Embryonic facial prominence (tissue), 1 donor: ENCODE results near the gene ARSB.
"Not testable (repeated sequence)": the region's sequence is repeated elsewhere in the genome, so short reads cannot be mapped to it uniquely, and the experiment has no call there.

Source experiments
- DNase-seq: peaks from one replicate; pipeline ENCODE4 v3.0.0-alpha.2; 2016; ENCODE audit errors: extremely low spot score

Gene ARSB

GRCh38 chr5:78995521-78996007 lies 10.5 kb upstream of the ARSB start:
- DNase-seq = no peak

- no peak for DNase-seq
Measured at GRCh38 chr5:78993165-78993564, 8.1 kb upstream of the ARSB start.

DNA sequence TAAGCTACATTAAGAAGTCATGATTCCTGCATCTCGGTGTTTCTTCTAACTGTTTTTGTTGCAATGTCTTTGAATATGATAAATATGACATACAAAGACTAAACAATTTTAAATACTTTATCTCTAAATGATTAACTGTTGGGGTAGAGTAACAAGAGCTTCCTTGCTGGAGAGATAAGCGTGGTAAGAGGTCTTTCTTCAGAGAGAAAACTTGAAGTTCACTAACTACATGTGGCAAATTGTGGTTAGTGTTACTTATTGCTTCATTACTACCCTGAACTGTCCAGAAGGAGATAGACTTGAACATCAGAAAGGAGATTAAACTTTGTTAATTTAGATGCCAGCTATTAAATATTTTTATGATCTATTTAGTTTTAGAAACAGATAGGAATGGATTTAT lies 7.0 kb upstream of the ARSB start:
- DNase-seq = no peak

DNA sequence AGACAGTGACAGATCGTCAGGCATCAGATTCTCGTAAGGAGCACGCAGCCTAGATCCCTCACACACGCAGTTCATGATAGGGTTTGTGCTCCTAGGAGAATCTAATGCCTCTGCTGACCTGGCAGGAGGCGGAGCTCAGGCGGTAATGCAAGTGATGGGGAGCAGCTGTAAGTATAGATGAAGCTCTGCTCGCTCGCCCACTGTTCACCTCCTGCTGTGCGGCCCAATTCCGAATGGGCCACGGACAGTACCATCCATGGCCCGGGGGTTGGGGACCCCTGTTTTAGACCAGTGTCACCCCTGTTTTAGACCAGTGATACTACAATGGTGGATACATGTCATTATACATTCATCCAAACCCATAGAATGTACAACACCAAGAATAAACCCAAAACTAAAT lies 4.0 kb upstream of the ARSB start:
- DNase-seq = no peak

GRCh38 chr5:78985725-78986223 lies 664 bp upstream of the ARSB start:
- no peak for DNase-seq

DNA sequence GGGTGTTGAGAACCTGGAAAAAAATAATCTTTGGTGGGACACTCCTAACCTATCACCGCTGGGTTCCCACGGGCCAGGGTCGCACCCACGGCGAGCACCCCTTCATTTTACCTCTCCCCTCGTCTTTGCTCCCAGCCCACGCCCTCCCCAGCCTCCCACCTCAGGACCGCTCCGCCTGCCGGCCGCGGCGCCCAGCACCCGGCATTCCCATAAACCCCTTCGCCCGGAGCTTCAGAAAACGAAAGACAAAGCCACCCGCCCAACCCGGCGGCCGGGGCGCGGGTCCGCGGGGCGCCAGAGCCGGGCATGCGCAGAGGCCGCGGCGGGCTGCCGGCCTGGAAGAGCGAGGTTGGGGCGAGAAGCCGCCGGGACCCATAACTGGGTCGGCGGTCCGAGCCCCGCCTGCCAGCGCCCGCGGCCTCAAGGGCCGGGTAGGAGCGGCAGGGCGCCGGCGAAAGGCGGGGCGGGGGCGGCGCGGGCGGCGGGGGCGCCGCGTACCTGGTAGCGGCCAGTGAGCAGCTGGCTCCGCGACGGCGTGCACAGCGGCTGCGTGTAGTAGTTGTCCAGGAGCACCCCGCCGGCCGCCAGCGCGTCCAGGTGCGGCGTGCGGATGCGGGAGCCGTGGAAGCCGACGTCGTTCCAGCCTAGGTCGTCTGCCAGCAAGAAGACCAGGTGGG lies 533 bp downstream of the ARSB start:
- peak; percentile 40 for DNase-seq

DNA sequence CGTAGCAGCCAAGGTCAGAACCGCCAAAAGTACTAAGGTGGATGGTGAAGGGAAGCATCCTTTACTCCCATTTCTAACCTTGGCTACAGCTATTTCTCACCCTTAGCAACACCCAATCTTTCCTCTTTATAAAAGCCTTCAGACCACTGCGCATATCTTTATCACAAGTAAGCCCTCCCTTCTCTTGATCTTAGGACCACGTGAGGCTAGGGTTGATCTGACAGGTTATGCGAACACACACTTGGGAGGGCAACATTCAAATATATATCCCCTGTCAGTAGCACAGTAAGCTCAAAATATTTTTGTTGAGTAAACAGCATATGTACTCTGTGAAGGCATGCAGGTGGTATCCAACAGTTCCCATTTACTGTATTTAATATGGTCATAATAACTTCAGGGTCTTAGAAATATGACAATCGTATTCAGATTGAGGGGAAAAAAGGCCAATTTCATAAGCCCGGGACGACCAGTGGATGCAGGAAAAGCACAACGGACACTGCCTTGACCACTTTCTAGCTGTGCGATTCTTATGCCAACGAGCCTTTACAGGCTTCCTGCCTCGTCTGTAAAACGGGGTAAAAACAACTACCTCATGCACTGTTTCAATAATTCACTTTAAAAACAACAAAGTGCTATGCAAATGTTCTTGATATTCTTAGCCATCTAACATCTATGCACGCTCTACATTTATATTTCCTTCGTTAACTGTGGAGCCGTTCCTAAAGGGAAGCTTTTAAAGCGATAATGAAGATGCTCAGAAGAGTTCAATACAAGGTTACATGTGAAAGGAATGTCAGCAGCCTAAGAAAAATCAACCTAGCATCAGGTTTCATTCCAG lies 1.3 kb downstream of the ARSB start:
- DNase-seq = peak; percentile 14

DNA sequence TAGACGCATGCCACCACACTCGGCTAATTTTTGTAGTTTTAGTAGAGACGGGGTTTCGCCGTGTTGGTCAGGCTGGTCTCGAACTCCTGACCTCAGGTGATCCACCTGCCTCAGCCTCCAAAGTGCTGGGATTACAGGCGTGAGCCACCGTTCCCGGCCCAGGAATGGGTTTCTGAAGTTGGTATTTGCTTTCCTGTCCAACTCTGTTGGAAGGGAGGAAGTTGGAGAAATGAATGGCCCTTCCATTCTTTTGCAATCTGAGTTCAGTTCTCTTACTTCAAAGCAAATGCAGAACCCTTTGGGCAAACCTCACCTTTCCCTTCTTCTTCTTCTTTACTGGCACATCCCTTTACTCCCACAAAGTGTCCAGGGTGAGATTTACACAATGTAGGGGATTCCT lies 1.9 kb downstream of the ARSB start:
- DNase-seq = not testable (repeated sequence)

DNA sequence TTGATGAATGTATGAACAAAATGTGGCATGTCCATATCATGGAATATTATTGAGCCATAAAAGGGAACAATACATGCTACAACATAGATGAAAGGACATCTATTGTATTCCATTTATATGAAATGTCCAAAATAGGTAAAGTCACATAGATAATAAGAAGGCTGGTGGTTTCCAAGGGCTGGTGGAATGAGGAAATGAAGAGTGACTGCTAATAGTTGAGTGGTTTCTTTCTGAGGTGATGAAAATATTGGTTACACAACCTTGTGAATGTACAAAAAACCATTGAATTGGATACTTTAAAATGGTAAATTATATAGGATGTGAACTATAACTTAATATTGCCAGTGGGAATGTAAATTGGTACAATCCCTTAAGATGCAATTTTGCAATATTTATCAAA lies 5.2 kb downstream of the ARSB start:
- no peak for DNase-seq

DNA sequence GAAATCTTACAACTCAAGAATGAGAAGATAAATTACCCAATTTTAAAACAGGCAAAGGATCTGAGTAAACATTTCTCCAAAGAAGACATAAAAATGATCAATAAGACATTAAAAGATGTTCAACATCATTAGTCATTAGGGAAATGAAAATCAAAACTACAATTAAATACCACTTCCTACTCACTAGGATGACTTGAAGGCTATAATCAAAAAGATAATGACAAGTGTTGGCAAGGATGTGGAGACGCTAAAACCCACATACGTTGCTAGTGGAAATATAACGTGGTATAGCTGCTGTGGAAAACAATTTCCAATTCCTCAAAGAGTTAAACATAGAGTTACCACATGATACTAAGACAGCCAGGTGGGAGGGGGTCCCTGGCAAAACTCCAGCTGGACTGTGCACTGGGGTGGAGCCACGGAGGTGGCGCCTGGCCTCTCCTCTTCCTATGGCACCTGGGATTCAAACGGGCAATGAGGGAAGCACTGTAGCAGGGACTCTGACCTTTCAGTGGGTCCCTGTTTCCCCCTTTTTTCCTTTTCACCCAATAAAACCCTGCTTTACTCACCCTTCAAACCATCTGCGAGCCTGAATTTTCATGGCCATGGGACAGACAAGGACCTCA lies 5.9 kb downstream of the ARSB start:
- DNase-seq = no peak

DNA sequence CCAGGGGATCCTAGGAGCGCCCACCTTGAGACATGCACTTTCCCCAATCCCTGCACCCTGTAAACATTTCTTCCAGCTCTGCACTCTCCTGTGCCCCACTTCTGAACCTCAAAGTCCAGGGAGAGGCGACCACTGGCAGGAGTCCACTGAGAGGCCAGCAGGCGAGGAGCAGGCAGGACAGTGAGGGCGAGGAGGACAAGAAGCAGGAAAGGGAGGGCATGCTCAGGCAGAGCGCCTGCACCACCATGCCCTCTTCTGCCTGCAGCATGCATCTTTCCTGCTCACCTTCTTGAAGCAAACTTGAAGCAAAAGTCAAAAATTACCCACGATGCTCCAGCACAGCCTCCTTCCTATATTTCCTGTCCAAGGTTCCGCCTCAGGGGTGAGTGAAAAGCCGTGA lies 10.1 kb downstream of the ARSB start:
- no peak for DNase-seq

DNA sequence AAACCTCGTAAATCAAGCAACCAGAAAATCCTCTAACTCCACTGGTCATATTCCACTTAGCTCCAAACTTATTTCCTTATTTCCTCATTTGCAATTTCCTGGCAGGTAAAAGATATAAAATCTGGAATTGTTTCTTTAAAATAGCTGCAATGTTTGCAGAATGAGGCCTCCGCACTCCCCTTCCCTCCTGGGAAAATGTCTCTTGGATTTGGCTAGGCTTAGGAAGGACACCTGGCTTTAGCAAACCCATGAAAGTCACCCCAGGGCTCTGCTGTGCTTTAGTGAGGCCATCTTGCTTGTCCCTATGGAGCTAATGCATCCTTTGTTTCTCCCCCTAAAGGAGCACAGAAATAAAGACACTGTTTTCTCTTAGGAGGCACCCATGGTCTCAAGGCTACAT lies 10.5 kb downstream of the ARSB start:
- DNase-seq = no peak

DNA sequence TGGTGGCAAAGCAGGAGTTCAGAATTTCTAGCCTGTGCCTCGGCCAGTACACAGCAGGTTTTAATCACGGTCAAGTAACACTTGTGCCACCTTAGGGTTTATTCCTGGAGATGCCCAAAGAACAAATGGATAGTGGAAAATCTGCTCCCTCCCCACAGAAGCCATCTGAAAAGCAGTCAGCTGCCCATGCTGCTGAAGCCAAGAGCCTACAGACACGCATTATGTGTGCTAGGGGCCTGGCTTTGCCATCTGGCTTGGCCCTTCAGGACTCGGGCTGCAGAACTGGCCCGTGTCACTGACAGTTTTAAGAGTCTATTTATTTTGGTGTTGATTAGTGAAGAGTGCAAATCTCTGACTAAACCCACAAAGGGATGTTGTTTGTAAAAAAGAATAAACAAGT lies 11.1 kb downstream of the ARSB start:
- no peak for DNase-seq

GRCh38 chr5:78972654-78973428 lies 12.3 kb downstream of the ARSB start:
- peak; percentile 45 for DNase-seq

GRCh38 chr5:78971998-78972397 lies 13.1 kb downstream of the ARSB start:
- DNase-seq = no peak

- no peak for DNase-seq
Measured at GRCh38 chr5:78968781-78969180, 16.3 kb downstream of the ARSB start.

- peak; percentile 63 for DNase-seq
Measured at GRCh38 chr5:78964889-78965288, 20.2 kb downstream of the ARSB start.

- DNase-seq = no peak
Measured at GRCh38 chr5:78961743-78962142, 23.4 kb downstream of the ARSB start.

- no peak for DNase-seq
Measured at GRCh38 chr5:78959767-78960166, 25.3 kb downstream of the ARSB start.

DNA sequence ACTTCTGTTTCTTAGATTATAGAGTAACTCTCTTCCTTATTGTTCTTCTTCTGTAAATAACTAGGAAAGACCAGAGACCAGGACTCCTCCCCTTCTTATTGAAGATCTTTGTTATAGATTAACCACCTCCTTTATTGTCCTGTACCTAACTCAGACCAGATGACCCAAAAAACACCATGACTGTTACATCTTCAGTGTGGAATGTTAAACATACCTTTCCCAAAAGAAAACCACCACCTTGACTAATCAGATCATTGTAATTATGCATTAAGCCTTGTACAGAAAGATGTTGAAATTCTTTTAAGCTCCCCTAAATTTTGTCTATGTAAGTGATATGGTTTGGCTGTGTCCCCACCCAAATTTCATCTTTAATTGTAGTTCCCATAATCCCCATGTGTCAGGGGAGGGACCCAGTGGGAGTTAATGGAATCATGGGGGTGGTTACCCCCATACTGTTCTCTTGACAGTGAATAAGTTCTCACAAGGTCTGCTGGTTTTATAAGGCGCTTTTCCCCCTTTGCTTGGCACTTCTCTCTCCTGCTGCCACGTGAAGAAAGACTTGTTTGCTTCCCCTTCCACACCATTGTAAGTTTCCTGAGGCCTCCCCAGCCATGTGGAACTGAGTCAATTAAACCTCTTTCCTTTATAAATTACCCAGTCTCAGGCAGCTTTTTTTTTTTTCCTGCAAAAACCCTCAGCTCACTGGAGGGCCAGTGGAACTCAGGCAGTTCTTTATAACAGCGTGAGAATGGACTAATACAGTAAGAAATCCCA lies 26.3 kb downstream of the ARSB start:
- DNase-seq = no peak

GRCh38 chr5:78956901-78957300 lies 28.2 kb downstream of the ARSB start:
- DNase-seq = no peak
